GM18507 (cell line): ENCODE results near the gene B4GALT1.
A peak's percentile ranks its signal among the peaks of the same experiment; 100 is the strongest.
"Not testable (repeated sequence)": the region's sequence is repeated elsewhere in the genome, so short reads cannot be mapped to it uniquely, and the experiment has no call there.

Experiments
- DNase-seq: peaks from one replicate; pipeline ENCODE4 v3.0.0; 2011; ENCODE audit warnings: low read depth; ENCODE audit not compliant: insufficient read length; ENCODE audit errors: extremely low spot score
- FAIRE-seq: peaks from 2 replicates; lab custom pipeline; 2011; peaks lifted over from hg19 to GRCh38; lab: Jason Lieb, UNC

Gene B4GALT1

GRCh38 chr9:33185858-33186257 lies 18.7 kb upstream of the B4GALT1 start:
- no peak for FAIRE-seq
- no peak for DNase-seq

GRCh38 chr9:33185406-33185805 lies 18.3 kb upstream of the B4GALT1 start:
- DNase-seq (no peak), FAIRE-seq (no peak)

- DNase-seq (no peak), FAIRE-seq (no peak)
Measured at GRCh38 chr9:33184963-33185362, 17.8 kb upstream of the B4GALT1 start.

- FAIRE-seq = no peak
- no peak for DNase-seq
Measured at GRCh38 chr9:33182519-33182918, 15.4 kb upstream of the B4GALT1 start.

GRCh38 chr9:33180526-33181184 lies 13.5 kb upstream of the B4GALT1 start:
- DNase-seq (no peak), FAIRE-seq (no peak)

- peak; percentile 41 for FAIRE-seq
- no peak for DNase-seq
Measured at GRCh38 chr9:33178972-33179697, 12.0 kb upstream of the B4GALT1 start.

- FAIRE-seq (peak; percentile 90), DNase-seq (no peak)
Measured at GRCh38 chr9:33177639-33178038, 10.5 kb upstream of the B4GALT1 start.

- no peak for DNase-seq
- FAIRE-seq = no peak
Measured at GRCh38 chr9:33177086-33177485, 9.9 kb upstream of the B4GALT1 start.

- no peak for FAIRE-seq
- DNase-seq = no peak
Measured at GRCh38 chr9:33175649-33176325, 8.7 kb upstream of the B4GALT1 start.

- FAIRE-seq (no peak), DNase-seq (no peak)
Measured at GRCh38 chr9:33172256-33173238, 5.4 kb upstream of the B4GALT1 start.

- FAIRE-seq (no peak), DNase-seq (no peak)
Measured at GRCh38 chr9:33170464-33171415, 3.6 kb upstream of the B4GALT1 start.

GRCh38 chr9:33168941-33169544 lies 1.9 kb upstream of the B4GALT1 start:
- FAIRE-seq (no peak), DNase-seq (no peak)

- no peak for DNase-seq
- FAIRE-seq = no peak
Measured at GRCh38 chr9:33167972-33168461, 881 bp upstream of the B4GALT1 start.

GRCh38 chr9:33166231-33167083 lies 679 bp downstream of the B4GALT1 start:
- FAIRE-seq (no peak), DNase-seq (no peak)

GRCh38 chr9:33165263-33166151 lies 1.6 kb downstream of the B4GALT1 start:
- no peak for DNase-seq
- FAIRE-seq = peak; percentile 93

- not testable (repeated sequence) for FAIRE-seq, DNase-seq
Measured at GRCh38 chr9:33164921-33165262, 2.2 kb downstream of the B4GALT1 start.
